ENCODE data around the gene NGDN. TPM values are rescaled to one million over a fixed set of nuclear protein-coding genes. Genes with fewer than 3 reads are reported as not detected.

NGDN gene
- total and polyA plus RNA-seq, 2 of the 4 experiments (the other 2 are of a cell fraction) = 48.1 to 49.8 TPM

- no peaks in the 10 kb centered on the region for H3K9me3 ChIP-seq (ENCODE audit: control insufficient read depth, insufficient read depth, low read length)
- dilution Hi-C loops (cut with HindIII; ENCODE audit: low sequenced_read_pairs, unreplicated experiment) = no loop called here
- no peak overlapping the region for H3K4ac ChIP-seq (ENCODE audit: low read depth, low read length)
- H2BK120ac ChIP-seq (ENCODE audit: low read depth, low read length) = no peak overlapping the region
- no peak overlapping the region for H3K56ac ChIP-seq (ENCODE audit: extremely low read depth, insufficient read depth, low read length)
- no peak overlapping the region for H2BK5ac ChIP-seq (ENCODE audit: low read depth, low read length, poor library complexity, severe bottlenecking)
- no peak for ATAC-seq (ENCODE audit: low read depth)
- POLR2A ChIA-PET (ENCODE audit: unreplicated experiment) = no interaction called here
- no peaks in the 10 kb centered on the region for H4K20me1 ChIP-seq (ENCODE audit: insufficient read depth, low read length)
- no peaks in the 10 kb centered on the region; the same call in 1 of the 2 replicates for H3K9me1 ChIP-seq (ENCODE audit: insufficient read depth, low read length)
- no peak overlapping the region for H3K23ac ChIP-seq (ENCODE audit: low read depth, low read length)
- no peak overlapping the region for H4K91ac ChIP-seq (ENCODE audit: insufficient read depth, low read depth, low read length)
- in situ Hi-C loops (cut with MboI; ENCODE audit: low sequenced_read_pairs) = no loop called here
- H3K4me2 ChIP-seq (ENCODE audit: low read depth, low read length) = no peak overlapping the region
- no peak overlapping the region for H2AFZ ChIP-seq (replicated peaks; ENCODE audit: low read length, poor library complexity)
- no peak overlapping the region for H3K14ac ChIP-seq (replicated peaks; ENCODE audit: low read depth, low read length)
- H3K4me1 ChIP-seq (ENCODE audit: control insufficient read depth, insufficient read depth, low read length) = no peaks in the 10 kb centered on the region
- H3K4me3 ChIP-seq (ENCODE audit: insufficient read depth, low read depth, low read length) = no peak overlapping the region
- no peaks in the 10 kb centered on the region for H3K36me3 ChIP-seq (ENCODE audit: control insufficient read depth, insufficient read depth, low read length)
- H3K18ac ChIP-seq (ENCODE audit: low read depth, low read length) = no peak overlapping the region
- no peak overlapping the region for H2AK9ac ChIP-seq (replicated peaks; ENCODE audit: low read depth, low read length, poor library complexity)
- no peak overlapping the region for H2AK5ac ChIP-seq (ENCODE audit: low read depth, low read length)
- DNase-seq = no peak
- H4K8ac ChIP-seq (ENCODE audit: low read depth in 2 of 2, low read length in 2 of 2) = no peak overlapping the region
- no peak overlapping the region for H4K5ac ChIP-seq (ENCODE audit: low read depth, low read length)
- H3K9ac ChIP-seq (ENCODE audit: low read depth, low read length) = no peak overlapping the region
- no peaks in the 10 kb centered on the region for H3K79me1 ChIP-seq (ENCODE audit: low read depth in 1 of 2, low read length in 2 of 2)
- intact Hi-C loops (cut with micrococcal nuclease) = no loop called here
- no peak overlapping the region for H3K27ac ChIP-seq (ENCODE audit: insufficient read depth, low read length)
- peaks cover 28% of the 10 kb centered on the region for H3K27me3 ChIP-seq (ENCODE audit: control insufficient read depth, insufficient read depth, low read length)
- TF ChIP-seq MAZ (IDR thresholded peaks at IDR 0.05; ENCODE audit: borderline replicate concordance, low read depth, low read length) = no peak
- WGBS, 2 experiments (ENCODE audit: extremely low coverage in 2 of 2, insufficient read length in 1 of 2) = no CpG with 5 or more reads among the region's 8 CpGs
- no TSS peak for BruUV-seq (replicated peaks)
- H2BK20ac ChIP-seq (ENCODE audit: low read depth, low read length) = no peak overlapping the region
- no peak overlapping the region for H2BK15ac ChIP-seq (ENCODE audit: low read depth, low read length)
- CTCF ChIA-PET = interaction anchor here (0.6 kb wide), 1 partner anchor 9 kb away, joined by 3 read pairs; no protein-coding TSS in a partner anchor
Measured at GRCh38 chr14:23434488-23435222, 34.8 kb upstream of the NGDN start.

All from IMR-90 (cell line).